Measurements from ENCODE around the gene HOTAIR. TPM values are rescaled to one million over a fixed set of nuclear protein-coding genes. Genes with fewer than 3 reads are reported as not detected.

Gene HOTAIR
- total RNA-seq, 1 experiment from 2014 or later, result not detected

- CTCF ChIA-PET, result no interaction called here
- Mint-ChIP-seq H3K4me1 (peaks cover 11% of the 10 kb centered on the region), H3K4me3 (no peak overlapping the region), H3K9me3 (no peaks in the 10 kb centered on the region), H3K36me3 (no peaks in the 10 kb centered on the region), H3K27me3 (ENCODE audit: low read depth) (peaks cover 98% of the 10 kb centered on the region), H3K27ac (no peak overlapping the region)
- DNase-seq (ENCODE audit: low spot score) (no peak), ATAC-seq (no peak)
- POLR2A ChIA-PET, result no interaction called here
- TF ChIP-seq ATF2 (CRISPR knock-in tag; IDR thresholded peaks at IDR 0.05; ENCODE audit: borderline replicate concordance, low read depth) (no peak), ZSCAN18 (CRISPR knock-in tag; IDR thresholded peaks at IDR 0.05) (no peak), ZNF416 (CRISPR knock-in tag; IDR thresholded peaks at IDR 0.05) (no peak), CBFB (CRISPR knock-in tag; IDR thresholded peaks at IDR 0.05; ENCODE audit: low read depth) (no peak), PREB (CRISPR knock-in tag; IDR thresholded peaks at IDR 0.05; ENCODE audit: borderline replicate concordance) (no peak), NR1H2 (CRISPR knock-in tag; IDR thresholded peaks at IDR 0.05) (no peak), E2F5 (CRISPR knock-in tag; IDR thresholded peaks at IDR 0.05) (no peak), ZNF671 (CRISPR knock-in tag; IDR thresholded peaks at IDR 0.05) (no peak), ATF1 (CRISPR knock-in tag; IDR thresholded peaks at IDR 0.05) (no peak), GRHL2 (CRISPR knock-in tag; IDR thresholded peaks at IDR 0.05; ENCODE audit: insufficient replicate concordance, severe bottlenecking) (no peak), RELA (CRISPR knock-in tag; IDR thresholded peaks at IDR 0.05; ENCODE audit: borderline replicate concordance) (no peak), ZBTB21 (CRISPR knock-in tag; IDR thresholded peaks at IDR 0.05; ENCODE audit: borderline replicate concordance) (no peak), TP53 (CRISPR knock-in tag; IDR thresholded peaks at IDR 0.05) (no peak), ATF6 (CRISPR knock-in tag; IDR thresholded peaks at IDR 0.05) (no peak), ESRRA (CRISPR knock-in tag; IDR thresholded peaks at IDR 0.05; ENCODE audit: borderline replicate concordance) (no peak), AFF4 (CRISPR knock-in tag; IDR thresholded peaks at IDR 0.05; ENCODE audit: borderline replicate concordance) (no peak)
- TF ChIP-seq, protein P1, sequence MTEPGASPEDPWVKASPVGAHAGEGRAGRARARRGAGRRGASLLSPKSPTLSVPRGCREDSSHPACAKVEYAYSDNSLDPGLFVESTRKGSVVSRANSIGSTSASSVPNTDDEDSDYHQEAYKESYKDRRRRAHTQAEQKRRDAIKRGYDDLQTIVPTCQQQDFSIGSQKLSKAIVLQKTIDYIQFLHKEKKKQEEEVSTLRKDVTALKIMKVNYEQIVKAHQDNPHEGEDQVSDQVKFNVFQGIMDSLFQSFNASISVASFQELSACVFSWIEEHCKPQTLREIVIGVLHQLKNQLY (CRISPR knock-in tag; IDR thresholded peaks at IDR 0.05), result no peak
- TF ChIP-seq, protein P2, sequence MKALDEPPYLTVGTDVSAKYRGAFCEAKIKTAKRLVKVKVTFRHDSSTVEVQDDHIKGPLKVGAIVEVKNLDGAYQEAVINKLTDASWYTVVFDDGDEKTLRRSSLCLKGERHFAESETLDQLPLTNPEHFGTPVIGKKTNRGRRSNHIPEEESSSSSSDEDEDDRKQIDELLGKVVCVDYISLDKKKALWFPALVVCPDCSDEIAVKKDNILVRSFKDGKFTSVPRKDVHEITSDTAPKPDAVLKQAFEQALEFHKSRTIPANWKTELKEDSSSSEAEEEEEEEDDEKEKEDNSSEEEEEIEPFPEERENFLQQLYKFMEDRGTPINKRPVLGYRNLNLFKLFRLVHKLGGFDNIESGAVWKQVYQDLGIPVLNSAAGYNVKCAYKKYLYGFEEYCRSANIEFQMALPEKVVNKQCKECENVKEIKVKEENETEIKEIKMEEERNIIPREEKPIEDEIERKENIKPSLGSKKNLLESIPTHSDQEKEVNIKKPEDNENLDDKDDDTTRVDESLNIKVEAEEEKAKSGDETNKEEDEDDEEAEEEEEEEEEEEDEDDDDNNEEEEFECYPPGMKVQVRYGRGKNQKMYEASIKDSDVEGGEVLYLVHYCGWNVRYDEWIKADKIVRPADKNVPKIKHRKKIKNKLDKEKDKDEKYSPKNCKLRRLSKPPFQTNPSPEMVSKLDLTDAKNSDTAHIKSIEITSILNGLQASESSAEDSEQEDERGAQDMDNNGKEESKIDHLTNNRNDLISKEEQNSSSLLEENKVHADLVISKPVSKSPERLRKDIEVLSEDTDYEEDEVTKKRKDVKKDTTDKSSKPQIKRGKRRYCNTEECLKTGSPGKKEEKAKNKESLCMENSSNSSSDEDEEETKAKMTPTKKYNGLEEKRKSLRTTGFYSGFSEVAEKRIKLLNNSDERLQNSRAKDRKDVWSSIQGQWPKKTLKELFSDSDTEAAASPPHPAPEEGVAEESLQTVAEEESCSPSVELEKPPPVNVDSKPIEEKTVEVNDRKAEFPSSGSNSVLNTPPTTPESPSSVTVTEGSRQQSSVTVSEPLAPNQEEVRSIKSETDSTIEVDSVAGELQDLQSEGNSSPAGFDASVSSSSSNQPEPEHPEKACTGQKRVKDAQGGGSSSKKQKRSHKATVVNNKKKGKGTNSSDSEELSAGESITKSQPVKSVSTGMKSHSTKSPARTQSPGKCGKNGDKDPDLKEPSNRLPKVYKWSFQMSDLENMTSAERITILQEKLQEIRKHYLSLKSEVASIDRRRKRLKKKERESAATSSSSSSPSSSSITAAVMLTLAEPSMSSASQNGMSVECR (CRISPR knock-in tag; IDR thresholded peaks at IDR 0.05; ENCODE audit: borderline replicate concordance), result no peak
Measured at GRCh38 chr12:53924521-53925405, 50.0 kb downstream of the HOTAIR start.

Data from WTC11 (cell line).